ENCODE data around the gene SRP68.
A peak's percentile ranks its signal among the peaks of the same experiment; 100 is the strongest.
"Not testable (repeated sequence)": the region's sequence is repeated elsewhere in the genome, so short reads cannot be mapped to it uniquely, and the experiment has no call there.

The SRP68 gene

GRCh38 chr17:76049836-76050537, 22.3 kb downstream of the SRP68 start:
- Histone ChIP-seq H3K9me3 (ENCODE audit: low read length) (no peaks in the 10 kb centered on the region), H3K27me3 (ENCODE audit: control insufficient read depth in 1 of 2, insufficient read depth in 2 of 2, low read length in 2 of 2) (no peaks in the 10 kb centered on the region), H3K9ac (ENCODE audit: low read length) (no peak overlapping the region), H3K4me1 (ENCODE audit: insufficient read depth, low read length) (peaks cover 8% of the 10 kb centered on the region), H3K4me3 (ENCODE audit: low read depth in 1 of 2, low read length in 2 of 2) (no peak overlapping the region), H3K27ac (ENCODE audit: low read depth, low read length) (no peak overlapping the region), H3K36me3 (ENCODE audit: insufficient read depth, low read length) (peaks cover 55% of the 10 kb centered on the region)

GRCh38 chr17:76049239-76049638, 23.1 kb downstream of the SRP68 start:
- Histone ChIP-seq H3K9ac (ENCODE audit: low read length) (no peak overlapping the region), H3K4me3 (ENCODE audit: low read depth in 1 of 2, low read length in 2 of 2) (no peak overlapping the region), H3K9me3 (ENCODE audit: low read length) (no peaks in the 10 kb centered on the region), H3K36me3 (ENCODE audit: insufficient read depth, low read length) (peaks cover 63% of the 10 kb centered on the region), H3K27me3 (ENCODE audit: control insufficient read depth in 1 of 2, insufficient read depth in 2 of 2, low read length in 2 of 2) (no peaks in the 10 kb centered on the region), H3K4me1 (ENCODE audit: insufficient read depth, low read length) (peaks cover 8% of the 10 kb centered on the region), H3K27ac (ENCODE audit: low read depth, low read length) (no peak overlapping the region)

DNA sequence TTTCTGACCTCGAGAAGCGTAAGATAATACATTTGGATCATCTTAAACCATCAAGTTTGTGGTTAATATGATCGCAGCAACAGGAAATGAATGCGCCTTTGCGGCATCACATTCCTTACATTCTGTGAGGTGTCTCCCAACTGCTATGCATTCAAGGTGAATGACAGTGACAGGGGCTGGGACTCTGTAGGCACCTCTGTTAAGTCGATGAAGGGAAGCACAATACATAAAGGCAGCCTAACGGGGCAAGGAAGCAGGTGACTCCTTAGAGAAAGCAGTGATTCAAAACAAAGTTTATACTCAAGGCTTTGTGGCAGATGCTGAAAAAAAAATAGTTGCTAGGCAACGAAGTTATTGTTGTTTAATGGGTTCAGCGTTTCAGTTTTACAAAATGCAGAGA, 23.6 kb downstream of the SRP68 start:
- Histone ChIP-seq H3K36me3 (ENCODE audit: insufficient read depth, low read length) (peaks cover 63% of the 10 kb centered on the region), H3K9me3 (ENCODE audit: low read length) (no peaks in the 10 kb centered on the region), H3K27ac (ENCODE audit: low read depth, low read length) (no peak overlapping the region), H3K27me3 (ENCODE audit: control insufficient read depth in 1 of 2, insufficient read depth in 2 of 2, low read length in 2 of 2) (no peaks in the 10 kb centered on the region), H3K4me1 (ENCODE audit: insufficient read depth, low read length) (peaks cover 8% of the 10 kb centered on the region), H3K9ac (ENCODE audit: low read length) (no peak overlapping the region), H3K4me3 (ENCODE audit: low read depth in 1 of 2, low read length in 2 of 2) (no peak overlapping the region)

- no peaks in the 10 kb centered on the region for H3K27me3 ChIP-seq (ENCODE audit: control insufficient read depth in 1 of 2, insufficient read depth in 2 of 2, low read length in 2 of 2)
- no peaks in the 10 kb centered on the region for H3K9me3 ChIP-seq (ENCODE audit: low read length)
- peaks cover 69% of the 10 kb centered on the region for H3K36me3 ChIP-seq (ENCODE audit: insufficient read depth, low read length)
- peaks cover 8% of the 10 kb centered on the region for H3K4me1 ChIP-seq (ENCODE audit: insufficient read depth, low read length)
- no peak overlapping the region for H3K9ac ChIP-seq (ENCODE audit: low read length)
- H3K4me3 ChIP-seq (ENCODE audit: low read depth in 1 of 2, low read length in 2 of 2) = no peak overlapping the region
- H3K27ac ChIP-seq (ENCODE audit: low read depth, low read length) = peak overlapping the region; percentile 14
Observed at GRCh38 chr17:76048025-76048605, 24.2 kb downstream of the SRP68 start.

DNA sequence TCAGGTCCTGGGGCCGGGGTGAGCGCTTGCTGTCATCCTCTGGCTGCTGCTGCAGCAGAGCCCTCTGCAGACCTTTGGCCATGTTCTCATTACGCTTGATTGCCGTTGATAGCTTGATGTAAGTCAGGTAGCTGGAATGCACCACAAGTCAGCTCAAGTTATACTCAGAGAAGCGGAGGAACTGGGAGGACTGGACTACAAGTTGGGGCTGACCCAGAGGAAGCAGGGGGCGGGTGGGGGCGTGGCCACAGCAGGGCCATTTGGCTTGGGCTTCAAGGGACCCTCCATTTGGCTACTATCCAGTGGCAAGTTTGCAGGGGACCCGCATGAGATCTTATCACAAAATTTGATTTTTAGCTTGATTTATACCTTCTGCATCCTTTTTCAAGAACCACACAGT, 26.3 kb downstream of the SRP68 start:
- Histone ChIP-seq H3K9me3 (ENCODE audit: low read length) (no peaks in the 10 kb centered on the region), H3K9ac (ENCODE audit: low read length) (no peak overlapping the region), H3K4me1 (ENCODE audit: insufficient read depth, low read length) (peaks cover 8% of the 10 kb centered on the region), H3K4me3 (ENCODE audit: low read depth in 1 of 2, low read length in 2 of 2) (no peak overlapping the region), H3K27me3 (ENCODE audit: control insufficient read depth in 1 of 2, insufficient read depth in 2 of 2, low read length in 2 of 2) (no peaks in the 10 kb centered on the region), H3K27ac (ENCODE audit: low read depth, low read length) (no peak overlapping the region), H3K36me3 (ENCODE audit: insufficient read depth, low read length) (peaks cover 88% of the 10 kb centered on the region)

GRCh38 chr17:76044475-76045007, 27.8 kb downstream of the SRP68 start:
- not testable (repeated sequence) for H3K9ac ChIP-seq (ENCODE audit: low read length); H3K4me3 ChIP-seq (ENCODE audit: low read depth in 1 of 2, low read length in 2 of 2); H3K27ac ChIP-seq (ENCODE audit: low read depth, low read length); H3K9me3 ChIP-seq (ENCODE audit: low read length); H3K27me3 ChIP-seq (ENCODE audit: control insufficient read depth in 1 of 2, insufficient read depth in 2 of 2, low read length in 2 of 2)
- Histone ChIP-seq H3K4me1 (ENCODE audit: insufficient read depth, low read length) (peaks cover 22% of the 10 kb centered on the region), H3K36me3 (ENCODE audit: insufficient read depth, low read length) (peaks cover 93% of the 10 kb centered on the region)

GRCh38 chr17:76042868-76043267, 29.4 kb downstream of the SRP68 start:
- not testable (repeated sequence) for H3K9ac ChIP-seq (ENCODE audit: low read length); H3K9me3 ChIP-seq (ENCODE audit: low read length); H3K27ac ChIP-seq (ENCODE audit: low read depth, low read length); H3K27me3 ChIP-seq (ENCODE audit: control insufficient read depth in 1 of 2, insufficient read depth in 2 of 2, low read length in 2 of 2); H3K4me3 ChIP-seq (ENCODE audit: low read depth in 1 of 2, low read length in 2 of 2)
- Histone ChIP-seq H3K4me1 (ENCODE audit: insufficient read depth, low read length) (peaks cover 31% of the 10 kb centered on the region), H3K36me3 (ENCODE audit: insufficient read depth, low read length) (peaks cover 80% of the 10 kb centered on the region)

GRCh38 chr17:76040376-76040775, 31.9 kb downstream of the SRP68 start:
- peaks cover 60% of the 10 kb centered on the region for H3K36me3 ChIP-seq (ENCODE audit: insufficient read depth, low read length)
- peak overlapping the region; percentile 92 for H3K27ac ChIP-seq (ENCODE audit: low read depth, low read length)
- H3K27me3 ChIP-seq (ENCODE audit: control insufficient read depth in 1 of 2, insufficient read depth in 2 of 2, low read length in 2 of 2) = no peaks in the 10 kb centered on the region
- H3K9me3 ChIP-seq (ENCODE audit: low read length) = no peaks in the 10 kb centered on the region
- H3K9ac ChIP-seq (ENCODE audit: low read length) = no peak overlapping the region
- peaks cover 52% of the 10 kb centered on the region for H3K4me1 ChIP-seq (ENCODE audit: insufficient read depth, low read length)
- no peak overlapping the region for H3K4me3 ChIP-seq (ENCODE audit: low read depth in 1 of 2, low read length in 2 of 2)

- H3K27ac ChIP-seq (ENCODE audit: low read depth, low read length) = peak overlapping the region; percentile 92
- H3K27me3 ChIP-seq (ENCODE audit: control insufficient read depth in 1 of 2, insufficient read depth in 2 of 2, low read length in 2 of 2) = no peaks in the 10 kb centered on the region
- H3K9me3 ChIP-seq (ENCODE audit: low read length) = no peaks in the 10 kb centered on the region
- H3K9ac ChIP-seq (ENCODE audit: low read length) = no peak overlapping the region
- H3K4me3 ChIP-seq (ENCODE audit: low read depth in 1 of 2, low read length in 2 of 2) = no peak overlapping the region
- peaks cover 64% of the 10 kb centered on the region for H3K4me1 ChIP-seq (ENCODE audit: insufficient read depth, low read length)
- H3K36me3 ChIP-seq (ENCODE audit: insufficient read depth, low read length) = peaks cover 48% of the 10 kb centered on the region
Observed at GRCh38 chr17:76039121-76039520, 33.2 kb downstream of the SRP68 start.

GRCh38 chr17:76038050-76038449, 34.3 kb downstream of the SRP68 start:
- Histone ChIP-seq H3K4me1 (ENCODE audit: insufficient read depth, low read length) (peaks cover 75% of the 10 kb centered on the region), H3K4me3 (ENCODE audit: low read depth in 1 of 2, low read length in 2 of 2) (no peak overlapping the region), H3K27ac (ENCODE audit: low read depth, low read length) (peak overlapping the region; percentile 92), H3K27me3 (ENCODE audit: control insufficient read depth in 1 of 2, insufficient read depth in 2 of 2, low read length in 2 of 2) (no peaks in the 10 kb centered on the region), H3K9ac (ENCODE audit: low read length) (no peak overlapping the region), H3K9me3 (ENCODE audit: low read length) (no peaks in the 10 kb centered on the region), H3K36me3 (ENCODE audit: insufficient read depth, low read length) (peaks cover 37% of the 10 kb centered on the region)

- H3K27me3 ChIP-seq (ENCODE audit: control insufficient read depth in 1 of 2, insufficient read depth in 2 of 2, low read length in 2 of 2) = no peaks in the 10 kb centered on the region
- H3K4me3 ChIP-seq (ENCODE audit: low read depth in 1 of 2, low read length in 2 of 2) = peak overlapping the region in 1 of 2 donors; percentile 22
- H3K9ac ChIP-seq (ENCODE audit: low read length) = no peak overlapping the region
- peak overlapping the region; percentile 92 for H3K27ac ChIP-seq (ENCODE audit: low read depth, low read length)
- H3K36me3 ChIP-seq (ENCODE audit: insufficient read depth, low read length) = peaks cover 24% of the 10 kb centered on the region
- no peaks in the 10 kb centered on the region for H3K9me3 ChIP-seq (ENCODE audit: low read length)
- peaks cover 80% of the 10 kb centered on the region for H3K4me1 ChIP-seq (ENCODE audit: insufficient read depth, low read length)
Observed at GRCh38 chr17:76036497-76037261, 35.6 kb downstream of the SRP68 start.
